GM23338 (cell line): ENCODE results near the gene ELFN2. TPM values are rescaled to one million over a fixed set of nuclear protein-coding genes. Genes with fewer than 3 reads are reported as not detected.

Experiments
- ATAC-seq: fragments of 200-7000 bp; cut with Tn5 transposase; 3 replicates; pipeline ENCODE4 v1.9.1; 2020
- DNase-seq: peaks from one replicate; pipeline ENCODE4 v3.0.0-alpha.2; 2015; ENCODE audit warnings: low spot score
- H2AFZ ChIP-seq: fragments of 200-600 bp; sonication (generic); 2 replicates; pipeline ENCODE4 v1.8.0; 2016; ENCODE audit warnings: antibody characterized with exemption, mild to moderate bottlenecking, moderate library complexity
- H3F3A ChIP-seq: fragments of 200-600 bp; sonication (generic); replicated peaks from 2 replicates; pipeline ENCODE4 v1.8.0; 2017; ENCODE audit warnings: antibody characterized with exemption, mixed run types, low read depth
- H3K27ac ChIP-seq: fragments of 200-600 bp; sonication (generic); 2 replicates; pipeline ENCODE4 v1.6.1; 2016; ENCODE audit warnings: low read depth
- H3K27me3 ChIP-seq: fragments of 200-600 bp; sonication (generic); 2 replicates; pipeline ENCODE4 v1.8.0; 2016; ENCODE audit warnings: mild to moderate bottlenecking, mixed run types, moderate library complexity; ENCODE audit not compliant: insufficient read depth
- H3K36me3 ChIP-seq: fragments of 200-600 bp; sonication (generic); 2 replicates; pipeline ENCODE4 v1.8.0; 2016; ENCODE audit warnings: mild to moderate bottlenecking; ENCODE audit not compliant: insufficient read depth
- H3K4me1 ChIP-seq: fragments of 200-600 bp; sonication (generic); 2 replicates; pipeline ENCODE4 v1.8.0; 2016; ENCODE audit warnings: mild to moderate bottlenecking, moderate library complexity; ENCODE audit not compliant: insufficient read depth
- H3K4me2 ChIP-seq: fragments of 200-600 bp; sonication (generic); 2 replicates; pipeline ENCODE4 v1.7.1; 2017; ENCODE audit warnings: mixed run types
- H3K4me3 ChIP-seq: fragments of 200-600 bp; sonication (generic); 2 replicates; pipeline ENCODE4 v1.6.1; 2016; ENCODE audit warnings: mixed run types
- H3K79me2 ChIP-seq: fragments of 200-600 bp; sonication (generic); replicated peaks from 2 replicates; pipeline ENCODE4 v1.8.0; 2017; ENCODE audit warnings: mild to moderate bottlenecking; ENCODE audit not compliant: insufficient read depth
- H3K9me2 ChIP-seq: fragments of 200-600 bp; sonication (generic); 2 replicates; pipeline ENCODE4 v1.8.0; 2017; ENCODE audit not compliant: insufficient read depth
- H4K20me1 ChIP-seq: fragments of 200-600 bp; sonication (generic); replicated peaks from 2 replicates; pipeline ENCODE4 v1.8.0; 2017; ENCODE audit warnings: mild to moderate bottlenecking; ENCODE audit not compliant: insufficient read depth
- H3K27ac Mint-ChIP-seq: 2 replicates; pipeline ENCODE4 v1.8.0; 2020; ENCODE audit warnings: inconsistent platforms, mild to moderate bottlenecking, moderate library complexity, mixed read lengths
- H3K27me3 Mint-ChIP-seq: 3 replicates; pipeline ENCODE4 v1.8.0; 2022; ENCODE audit warnings: low read depth, mild to moderate bottlenecking, moderate library complexity, mixed read lengths, inconsistent platforms; ENCODE audit not compliant: insufficient read depth, poor library complexity
- H3K36me3 Mint-ChIP-seq: 3 replicates; pipeline ENCODE4 v1.8.0; 2021; ENCODE audit warnings: low read depth, mild to moderate bottlenecking, inconsistent platforms, moderate library complexity, mixed read lengths
- H3K4me1 Mint-ChIP-seq: 3 replicates; pipeline ENCODE4 v1.8.0; 2020; ENCODE audit warnings: mild to moderate bottlenecking, inconsistent platforms, mixed read lengths
- H3K4me3 Mint-ChIP-seq: 3 replicates; pipeline ENCODE4 v1.8.0; 2021; ENCODE audit warnings: moderate library complexity, mild to moderate bottlenecking, inconsistent platforms, mixed read lengths
- H3K9me3 Mint-ChIP-seq: 3 replicates; pipeline ENCODE4 v1.8.0; 2020; ENCODE audit warnings: moderate library complexity, mild to moderate bottlenecking, inconsistent platforms, mixed read lengths
- CREB1 ChIP-seq: fragments of 250-450 bp; sonication (Bioruptor Pico); IDR thresholded peaks from 2 replicates; pipeline ENCODE4 v1.5.0; 2020; ENCODE audit warnings: low read depth, mild to moderate bottlenecking, moderate library complexity
- JUNB ChIP-seq: IDR thresholded peaks from one replicate; pipeline ENCODE4 v1.6.1; 2016; ENCODE audit warnings: antibody characterized with exemption; ENCODE audit not compliant: unreplicated experiment
- NANOG ChIP-seq: IDR thresholded peaks from 2 replicates; pipeline ENCODE4 v1.6.1; 2016; ENCODE audit warnings: antibody characterized with exemption, borderline replicate concordance
- POLR2AphosphoS5 ChIP-seq: IDR thresholded peaks from 2 replicates; pipeline ENCODE4 v1.6.1; 2016; ENCODE audit warnings: antibody characterized with exemption, low read depth
- STAT1 ChIP-seq: IDR thresholded peaks from one replicate; pipeline ENCODE4 v1.6.1; 2016; ENCODE audit warnings: antibody characterized with exemption; ENCODE audit not compliant: unreplicated experiment
- ZNF114 ChIP-seq: fragments of 250-450 bp; sonication (Bioruptor Pico); IDR thresholded peaks from 2 replicates; pipeline ENCODE4 v1.5.0; 2020; ENCODE audit warnings: mild to moderate bottlenecking, moderate library complexity
- ZNF331 ChIP-seq: fragments of 250-450 bp; sonication (Bioruptor Pico); IDR thresholded peaks from 2 replicates; pipeline ENCODE4 v1.5.0; 2020; ENCODE audit warnings: low read depth, mild to moderate bottlenecking, moderate library complexity
- polyA plus RNA-seq: library from polyadenylated mRNA; unstranded; fragments of >200 nt; fragmentation: Nextera tagmentation; extraction: Ambion mirVana; gene quantifications from 2 replicates; pipeline ENCODE4 v1.2.1, GENCODE V29; 2016
- total RNA-seq: library from RNA; depleted of rRNA; stranded (reverse); fragments of >200 nt; shearing (Covaris generic); gene quantifications from 2 replicates; pipeline ENCODE4 v1.2.3, GENCODE V29; 2014
- TF ChIP-seq, protein P1 (sequence below): IDR thresholded peaks from one replicate; pipeline ENCODE4 v1.6.1; 2018; ENCODE audit warnings: antibody characterized with exemption; ENCODE audit not compliant: unreplicated experiment
- TF ChIP-seq, protein P2 (sequence below): IDR thresholded peaks from 2 replicates; pipeline ENCODE4 v1.6.1; 2016; ENCODE audit warnings: antibody characterized with exemption
- TF ChIP-seq, protein P3 (sequence below): fragments of 250-450 bp; sonication (Bioruptor Pico); IDR thresholded peaks from 2 replicates; pipeline ENCODE4 v1.5.0; 2020; ENCODE audit warnings: mild to moderate bottlenecking, moderate library complexity
- TF ChIP-seq, protein P4 (sequence below), 2 experiments: fragments of 200-600 bp in 1 of 2; sonication (generic) in 1 of 2; conservative IDR thresholded peaks; 2 replicates each; pipeline versions ENCODE4 v1.5.1 to v1.6.1; 2016 to 2017; ENCODE audit warnings: antibody characterized with exemption in 2 of 2, low read depth in 2 of 2, mild to moderate bottlenecking in 2 of 2, moderate library complexity in 1 of 2

ELFN2 gene
- total and polyA plus RNA-seq, 2 experiments from 2014 or later: 0.18 to 0.35 TPM

DNA sequence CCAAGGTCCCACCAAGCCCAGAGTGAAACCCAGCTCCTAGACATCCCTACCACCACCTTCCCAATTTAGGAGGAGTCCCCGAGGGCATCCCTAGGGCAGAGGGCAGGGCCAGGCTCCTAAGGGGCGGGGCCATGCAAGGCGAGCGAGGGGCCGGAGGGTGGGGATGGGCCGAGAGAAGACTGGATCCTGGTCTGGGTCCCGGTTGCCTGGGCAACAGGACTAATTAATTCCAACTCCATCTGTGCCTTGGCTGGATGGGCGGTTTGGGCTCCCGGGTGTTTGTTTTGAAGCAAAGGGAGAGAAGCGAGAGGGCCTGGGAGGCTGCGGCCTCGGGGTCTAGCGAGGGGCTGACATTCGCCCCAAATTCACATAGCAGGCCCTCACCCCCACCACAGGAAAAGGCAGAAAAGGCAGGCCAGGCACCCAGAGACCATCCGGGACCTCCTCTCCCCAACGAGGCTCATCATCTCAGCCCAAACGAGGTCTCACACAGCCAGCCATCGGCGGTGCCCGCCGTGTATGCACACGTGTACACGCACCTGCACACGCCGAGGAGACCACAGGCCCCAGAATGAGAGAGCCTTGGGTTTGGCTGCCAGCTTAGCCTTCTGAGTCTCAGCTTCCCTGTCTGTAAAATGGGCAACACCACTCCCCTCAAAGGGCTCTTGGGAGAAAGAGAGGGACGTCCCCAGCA, 23.9 kb downstream of the ELFN2 start (continued):
- TF ChIP-seq, protein P1, sequence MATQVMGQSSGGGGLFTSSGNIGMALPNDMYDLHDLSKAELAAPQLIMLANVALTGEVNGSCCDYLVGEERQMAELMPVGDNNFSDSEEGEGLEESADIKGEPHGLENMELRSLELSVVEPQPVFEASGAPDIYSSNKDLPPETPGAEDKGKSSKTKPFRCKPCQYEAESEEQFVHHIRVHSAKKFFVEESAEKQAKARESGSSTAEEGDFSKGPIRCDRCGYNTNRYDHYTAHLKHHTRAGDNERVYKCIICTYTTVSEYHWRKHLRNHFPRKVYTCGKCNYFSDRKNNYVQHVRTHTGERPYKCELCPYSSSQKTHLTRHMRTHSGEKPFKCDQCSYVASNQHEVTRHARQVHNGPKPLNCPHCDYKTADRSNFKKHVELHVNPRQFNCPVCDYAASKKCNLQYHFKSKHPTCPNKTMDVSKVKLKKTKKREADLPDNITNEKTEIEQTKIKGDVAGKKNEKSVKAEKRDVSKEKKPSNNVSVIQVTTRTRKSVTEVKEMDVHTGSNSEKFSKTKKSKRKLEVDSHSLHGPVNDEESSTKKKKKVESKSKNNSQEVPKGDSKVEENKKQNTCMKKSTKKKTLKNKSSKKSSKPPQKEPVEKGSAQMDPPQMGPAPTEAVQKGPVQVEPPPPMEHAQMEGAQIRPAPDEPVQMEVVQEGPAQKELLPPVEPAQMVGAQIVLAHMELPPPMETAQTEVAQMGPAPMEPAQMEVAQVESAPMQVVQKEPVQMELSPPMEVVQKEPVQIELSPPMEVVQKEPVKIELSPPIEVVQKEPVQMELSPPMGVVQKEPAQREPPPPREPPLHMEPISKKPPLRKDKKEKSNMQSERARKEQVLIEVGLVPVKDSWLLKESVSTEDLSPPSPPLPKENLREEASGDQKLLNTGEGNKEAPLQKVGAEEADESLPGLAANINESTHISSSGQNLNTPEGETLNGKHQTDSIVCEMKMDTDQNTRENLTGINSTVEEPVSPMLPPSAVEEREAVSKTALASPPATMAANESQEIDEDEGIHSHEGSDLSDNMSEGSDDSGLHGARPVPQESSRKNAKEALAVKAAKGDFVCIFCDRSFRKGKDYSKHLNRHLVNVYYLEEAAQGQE: no peak
- TF ChIP-seq, protein P2, sequence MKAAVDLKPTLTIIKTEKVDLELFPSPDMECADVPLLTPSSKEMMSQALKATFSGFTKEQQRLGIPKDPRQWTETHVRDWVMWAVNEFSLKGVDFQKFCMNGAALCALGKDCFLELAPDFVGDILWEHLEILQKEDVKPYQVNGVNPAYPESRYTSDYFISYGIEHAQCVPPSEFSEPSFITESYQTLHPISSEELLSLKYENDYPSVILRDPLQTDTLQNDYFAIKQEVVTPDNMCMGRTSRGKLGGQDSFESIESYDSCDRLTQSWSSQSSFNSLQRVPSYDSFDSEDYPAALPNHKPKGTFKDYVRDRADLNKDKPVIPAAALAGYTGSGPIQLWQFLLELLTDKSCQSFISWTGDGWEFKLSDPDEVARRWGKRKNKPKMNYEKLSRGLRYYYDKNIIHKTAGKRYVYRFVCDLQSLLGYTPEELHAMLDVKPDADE: no peak
- no peak for TF ChIP-seq CREB1 (CRISPR knock-in tag)

DNA sequence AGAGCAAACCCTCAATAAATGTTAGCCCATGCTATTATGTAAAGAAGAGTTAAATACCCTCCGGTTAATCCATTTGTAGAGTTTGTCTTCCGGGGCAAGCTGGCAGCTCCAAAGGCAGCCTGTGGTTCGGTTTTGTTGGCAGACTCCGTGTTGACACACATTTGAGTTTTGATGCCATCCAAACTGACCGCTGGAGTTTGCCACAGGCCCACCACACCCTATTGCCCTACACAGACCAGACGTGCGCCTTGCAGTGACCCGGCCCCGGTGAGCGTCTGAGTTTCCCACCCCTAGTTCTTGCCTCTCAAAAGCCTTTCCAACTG, 25.1 kb downstream of the ELFN2 start:
- Mint-ChIP-seq H3K9me3 (no peaks in the 10 kb centered on the region), H3K4me3 (no peak overlapping the region), H3K27me3 (peaks cover 10% of the 10 kb centered on the region), H3K4me1 (peaks cover 25% of the 10 kb centered on the region), H3K36me3 (no peaks in the 10 kb centered on the region), H3K27ac (no peak overlapping the region)
- no peaks in the 10 kb centered on the region for H4K20me1 ChIP-seq
- no peaks in the 10 kb centered on the region for H3K79me2 ChIP-seq
- DNase-seq (no peak), ATAC-seq (no peak)
- H3K36me3 ChIP-seq: no peaks in the 10 kb centered on the region
- H2AFZ ChIP-seq: no peak overlapping the region
- peaks cover 3% of the 10 kb centered on the region; the same call in 1 of the 2 replicates for H3K4me1 ChIP-seq
- H3K4me3 ChIP-seq: no peak overlapping the region
- no peaks in the 10 kb centered on the region for H3K9me2 ChIP-seq
- no peaks in the 10 kb centered on the region for H3K27me3 ChIP-seq
- no peak overlapping the region for H3K4me2 ChIP-seq
- no peaks in the 10 kb centered on the region for H3F3A ChIP-seq
- no peak overlapping the region for H3K27ac ChIP-seq
- no peak for TF ChIP-seq ZNF114 (CRISPR knock-in tag)
- no peak for TF ChIP-seq POLR2AphosphoS5
- TF ChIP-seq, protein P3, sequence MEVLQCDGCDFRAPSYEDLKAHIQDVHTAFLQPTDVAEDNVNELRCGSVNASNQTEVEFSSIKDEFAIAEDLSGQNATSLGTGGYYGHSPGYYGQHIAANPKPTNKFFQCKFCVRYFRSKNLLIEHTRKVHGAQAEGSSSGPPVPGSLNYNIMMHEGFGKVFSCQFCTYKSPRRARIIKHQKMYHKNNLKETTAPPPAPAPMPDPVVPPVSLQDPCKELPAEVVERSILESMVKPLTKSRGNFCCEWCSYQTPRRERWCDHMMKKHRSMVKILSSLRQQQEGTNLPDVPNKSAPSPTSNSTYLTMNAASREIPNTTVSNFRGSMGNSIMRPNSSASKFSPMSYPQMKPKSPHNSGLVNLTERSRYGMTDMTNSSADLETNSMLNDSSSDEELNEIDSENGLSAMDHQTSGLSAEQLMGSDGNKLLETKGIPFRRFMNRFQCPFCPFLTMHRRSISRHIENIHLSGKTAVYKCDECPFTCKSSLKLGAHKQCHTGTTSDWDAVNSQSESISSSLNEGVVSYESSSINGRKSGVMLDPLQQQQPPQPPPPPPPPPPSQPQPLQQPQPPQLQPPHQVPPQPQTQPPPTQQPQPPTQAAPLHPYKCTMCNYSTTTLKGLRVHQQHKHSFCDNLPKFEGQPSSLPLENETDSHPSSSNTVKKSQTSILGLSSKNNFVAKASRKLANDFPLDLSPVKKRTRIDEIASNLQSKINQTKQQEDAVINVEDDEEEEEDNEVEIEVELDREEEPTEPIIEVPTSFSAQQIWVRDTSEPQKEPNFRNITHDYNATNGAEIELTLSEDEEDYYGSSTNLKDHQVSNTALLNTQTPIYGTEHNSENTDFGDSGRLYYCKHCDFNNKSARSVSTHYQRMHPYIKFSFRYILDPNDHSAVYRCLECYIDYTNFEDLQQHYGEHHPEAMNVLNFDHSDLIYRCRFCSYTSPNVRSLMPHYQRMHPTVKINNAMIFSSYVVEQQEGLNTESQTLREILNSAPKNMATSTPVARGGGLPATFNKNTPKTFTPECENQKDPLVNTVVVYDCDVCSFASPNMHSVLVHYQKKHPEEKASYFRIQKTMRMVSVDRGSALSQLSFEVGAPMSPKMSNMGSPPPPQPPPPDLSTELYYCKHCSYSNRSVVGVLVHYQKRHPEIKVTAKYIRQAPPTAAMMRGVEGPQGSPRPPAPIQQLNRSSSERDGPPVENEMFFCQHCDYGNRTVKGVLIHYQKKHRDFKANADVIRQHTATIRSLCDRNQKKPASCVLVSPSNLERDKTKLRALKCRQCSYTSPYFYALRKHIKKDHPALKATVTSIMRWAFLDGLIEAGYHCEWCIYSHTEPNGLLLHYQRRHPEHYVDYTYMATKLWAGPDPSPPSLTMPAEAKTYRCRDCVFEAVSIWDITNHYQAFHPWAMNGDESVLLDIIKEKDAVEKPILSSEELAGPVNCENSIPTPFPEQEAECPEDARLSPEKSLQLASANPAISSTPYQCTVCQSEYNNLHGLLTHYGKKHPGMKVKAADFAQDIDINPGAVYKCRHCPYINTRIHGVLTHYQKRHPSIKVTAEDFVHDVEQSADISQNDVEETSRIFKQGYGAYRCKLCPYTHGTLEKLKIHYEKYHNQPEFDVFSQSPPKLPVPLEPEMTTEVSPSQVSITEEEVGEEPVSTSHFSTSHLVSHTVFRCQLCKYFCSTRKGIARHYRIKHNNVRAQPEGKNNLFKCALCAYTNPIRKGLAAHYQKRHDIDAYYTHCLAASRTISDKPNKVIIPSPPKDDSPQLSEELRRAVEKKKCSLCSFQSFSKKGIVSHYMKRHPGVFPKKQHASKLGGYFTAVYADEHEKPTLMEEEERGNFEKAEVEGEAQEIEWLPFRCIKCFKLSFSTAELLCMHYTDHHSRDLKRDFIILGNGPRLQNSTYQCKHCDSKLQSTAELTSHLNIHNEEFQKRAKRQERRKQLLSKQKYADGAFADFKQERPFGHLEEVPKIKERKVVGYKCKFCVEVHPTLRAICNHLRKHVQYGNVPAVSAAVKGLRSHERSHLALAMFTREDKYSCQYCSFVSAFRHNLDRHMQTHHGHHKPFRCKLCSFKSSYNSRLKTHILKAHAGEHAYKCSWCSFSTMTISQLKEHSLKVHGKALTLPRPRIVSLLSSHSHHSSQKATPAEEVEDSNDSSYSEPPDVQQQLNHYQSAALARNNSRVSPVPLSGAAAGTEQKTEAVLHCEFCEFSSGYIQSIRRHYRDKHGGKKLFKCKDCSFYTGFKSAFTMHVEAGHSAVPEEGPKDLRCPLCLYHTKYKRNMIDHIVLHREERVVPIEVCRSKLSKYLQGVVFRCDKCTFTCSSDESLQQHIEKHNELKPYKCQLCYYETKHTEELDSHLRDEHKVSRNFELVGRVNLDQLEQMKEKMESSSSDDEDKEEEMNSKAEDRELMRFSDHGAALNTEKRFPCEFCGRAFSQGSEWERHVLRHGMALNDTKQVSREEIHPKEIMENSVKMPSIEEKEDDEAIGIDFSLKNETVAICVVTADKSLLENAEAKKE (CRISPR knock-in tag): no peak
- no peak for TF ChIP-seq ZNF331 (CRISPR knock-in tag)
- TF ChIP-seq, protein P2: no peak
- TF ChIP-seq CREB1 (CRISPR knock-in tag): no peak
- TF ChIP-seq, protein P4, sequence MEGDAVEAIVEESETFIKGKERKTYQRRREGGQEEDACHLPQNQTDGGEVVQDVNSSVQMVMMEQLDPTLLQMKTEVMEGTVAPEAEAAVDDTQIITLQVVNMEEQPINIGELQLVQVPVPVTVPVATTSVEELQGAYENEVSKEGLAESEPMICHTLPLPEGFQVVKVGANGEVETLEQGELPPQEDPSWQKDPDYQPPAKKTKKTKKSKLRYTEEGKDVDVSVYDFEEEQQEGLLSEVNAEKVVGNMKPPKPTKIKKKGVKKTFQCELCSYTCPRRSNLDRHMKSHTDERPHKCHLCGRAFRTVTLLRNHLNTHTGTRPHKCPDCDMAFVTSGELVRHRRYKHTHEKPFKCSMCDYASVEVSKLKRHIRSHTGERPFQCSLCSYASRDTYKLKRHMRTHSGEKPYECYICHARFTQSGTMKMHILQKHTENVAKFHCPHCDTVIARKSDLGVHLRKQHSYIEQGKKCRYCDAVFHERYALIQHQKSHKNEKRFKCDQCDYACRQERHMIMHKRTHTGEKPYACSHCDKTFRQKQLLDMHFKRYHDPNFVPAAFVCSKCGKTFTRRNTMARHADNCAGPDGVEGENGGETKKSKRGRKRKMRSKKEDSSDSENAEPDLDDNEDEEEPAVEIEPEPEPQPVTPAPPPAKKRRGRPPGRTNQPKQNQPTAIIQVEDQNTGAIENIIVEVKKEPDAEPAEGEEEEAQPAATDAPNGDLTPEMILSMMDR (conservative IDR thresholded peaks at IDR 0.05; ENCODE audit: low read depth in 2 of 2): no peak
- no peak for TF ChIP-seq NANOG
- no peak for TF ChIP-seq STAT1
- no peak for TF ChIP-seq JUNB
